GM18858 (cell line): ENCODE measurements around the gene GOLGA8B.
"Not testable (repeated sequence)": the region's sequence is repeated elsewhere in the genome, so short reads cannot be mapped to it uniquely, and the experiment has no call there.

Experiments used
- ATAC-seq: cut with Tn5 transposase; IDR thresholded peaks from one replicate; pipeline ENCODE4 v1.9.1; 2021; ENCODE audit not compliant: unreplicated experiment

The GOLGA8B gene

GRCh38 chr15:34583399-34584329 is at the start of gene GOLGA8B:
GOLGA8B (minus strand) TSS chr15:34583651; CDS start chr15:34535912, 47,739 bp downstream.
- peak; percentile 47 for ATAC-seq

- not testable (repeated sequence) for ATAC-seq
These were observed 49.7 kb upstream of the GOLGA8B start for GRCh38 chr15:34633165-34633564.

DNA sequence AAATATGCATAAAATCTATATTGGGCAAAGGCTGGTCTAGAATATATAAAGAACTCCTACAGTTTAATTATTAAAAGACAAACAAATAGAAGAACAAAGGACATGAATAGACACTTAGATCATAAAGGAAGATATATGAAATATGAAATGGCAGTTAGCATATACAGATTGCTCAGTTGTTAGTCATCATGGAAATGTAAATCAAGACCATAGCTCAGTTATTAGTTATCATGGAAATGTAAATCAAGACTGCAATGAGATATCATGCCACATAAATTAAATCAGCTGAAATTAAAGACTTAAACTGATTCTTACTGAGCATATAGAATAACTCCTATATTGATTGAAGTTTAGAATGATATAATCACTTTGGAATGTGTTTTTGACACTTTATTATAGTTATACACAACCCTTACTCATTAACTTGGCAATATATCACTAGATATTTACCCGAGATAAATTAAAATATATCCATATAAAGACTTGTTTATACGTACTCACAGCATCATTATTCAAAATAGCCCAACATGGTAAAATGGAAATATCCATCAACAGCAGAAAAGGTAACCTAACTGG is 45.2 kb upstream of the GOLGA8B start:
- no peak for ATAC-seq

DNA sequence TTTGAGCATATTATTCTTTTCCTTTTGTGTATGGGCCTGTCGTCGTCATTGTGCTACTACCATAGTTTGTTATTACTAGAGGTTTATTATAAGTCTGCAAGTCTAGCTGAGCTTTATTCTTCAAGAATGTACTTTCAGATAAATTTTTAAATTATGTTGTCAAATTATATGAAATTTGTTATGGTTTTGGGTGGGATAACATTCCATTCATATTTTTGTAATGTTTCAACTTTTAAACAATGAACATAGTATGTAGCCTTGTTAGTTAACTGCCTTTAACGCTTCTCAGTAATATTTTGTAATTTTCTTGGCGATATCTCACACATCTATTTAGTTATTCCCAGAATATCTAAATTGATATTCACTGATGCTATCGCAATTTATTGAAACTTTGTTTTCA is 41.6 kb upstream of the GOLGA8B start:
- no peak for ATAC-seq

DNA sequence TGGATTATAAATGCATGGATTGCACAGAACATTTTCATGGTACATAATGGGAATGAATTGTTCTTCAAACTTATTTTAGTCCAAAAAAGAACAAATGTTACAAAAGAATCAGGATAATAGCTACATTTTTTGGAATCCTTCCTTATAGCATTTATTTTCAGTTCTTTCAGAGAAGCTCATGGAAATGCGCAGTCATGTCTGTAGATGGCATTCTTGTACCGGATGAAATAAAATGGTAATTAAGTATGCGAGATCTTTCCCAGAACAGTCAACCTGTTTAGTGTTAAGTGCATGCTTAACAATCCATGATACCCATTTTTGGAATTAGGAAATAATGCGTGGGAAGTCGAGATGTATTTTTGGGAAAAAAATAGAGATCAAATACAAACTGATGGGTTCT is 38.2 kb upstream of the GOLGA8B start:
- ATAC-seq = no peak

DNA sequence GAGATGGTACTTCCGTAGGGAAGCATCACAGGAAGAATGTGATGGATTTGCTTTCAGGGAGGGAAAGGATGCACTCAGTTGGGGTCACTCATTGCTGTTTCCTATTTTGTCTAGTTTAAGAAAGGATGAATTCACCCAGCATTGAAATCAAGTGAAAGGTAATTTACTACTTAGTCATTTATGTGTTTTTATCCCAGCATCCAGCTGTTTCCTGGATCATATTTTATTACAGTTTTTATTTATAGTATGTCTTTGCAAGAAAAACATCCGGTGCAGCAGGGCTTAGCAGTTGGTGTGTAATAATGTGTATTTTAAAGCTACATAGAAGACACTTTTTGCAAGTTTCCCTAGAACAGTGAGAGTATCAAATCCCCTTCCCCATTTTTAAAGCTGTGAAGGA is 37.4 kb upstream of the GOLGA8B start:
- no peak for ATAC-seq

DNA sequence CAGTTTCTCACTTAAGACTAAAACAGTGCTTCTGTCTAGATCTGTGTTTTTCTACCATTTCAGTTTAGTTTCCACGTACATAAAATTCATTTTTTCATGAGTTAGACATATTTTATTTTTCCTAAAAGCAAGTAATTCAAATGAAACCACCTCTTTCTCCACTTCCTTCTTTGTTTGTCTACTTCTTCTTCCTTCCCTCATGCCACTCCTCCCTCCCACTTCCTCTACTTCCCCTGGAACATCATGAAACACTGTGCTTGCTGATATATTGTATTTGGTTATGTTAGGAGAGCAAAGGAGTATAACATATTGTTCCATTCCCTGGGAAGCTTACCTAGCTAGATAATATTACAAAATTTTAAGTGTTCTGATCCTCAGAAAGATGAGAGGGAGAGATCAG is 36.7 kb upstream of the GOLGA8B start:
- ATAC-seq = no peak

DNA sequence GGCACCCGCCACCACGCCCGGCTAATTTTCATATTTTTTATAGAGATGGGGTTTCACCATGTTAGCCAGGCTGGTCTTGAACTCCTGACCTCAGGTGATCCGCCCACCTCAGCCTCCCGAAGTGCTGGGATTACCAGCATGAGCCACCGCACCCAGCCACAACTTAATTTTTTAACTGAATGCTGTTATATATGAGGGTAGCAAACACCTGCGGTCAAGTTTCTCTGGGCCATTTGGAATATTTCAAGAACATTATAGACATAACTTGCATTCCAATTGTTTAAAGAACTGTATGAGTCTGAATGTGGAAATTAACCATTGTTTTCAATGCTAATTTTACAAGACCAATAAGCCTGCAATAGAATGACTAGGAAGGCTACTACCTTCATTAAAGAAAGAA is 35.7 kb upstream of the GOLGA8B start:
- ATAC-seq = no peak

GRCh38 chr15:34618073-34618472 is 34.6 kb upstream of the GOLGA8B start:
- ATAC-seq = no peak

DNA sequence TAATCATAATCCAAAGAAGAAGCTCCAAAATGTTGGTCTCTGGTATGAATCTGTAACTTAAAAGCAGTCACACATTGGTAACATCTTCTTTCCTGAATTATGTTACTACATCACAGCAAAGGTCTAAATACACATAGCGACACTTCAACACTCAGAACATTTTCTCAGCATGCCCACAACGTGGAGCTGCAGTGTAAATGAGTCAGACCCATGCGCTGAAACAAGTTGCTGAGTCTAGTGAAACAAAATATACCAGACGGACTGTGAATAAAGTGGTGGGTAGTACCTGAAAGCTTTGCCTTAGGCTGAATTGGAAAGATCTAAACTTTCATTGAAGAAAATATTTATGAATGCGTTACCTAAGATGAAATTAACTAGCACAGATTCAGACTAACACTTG is 33.2 kb upstream of the GOLGA8B start:
- no peak for ATAC-seq

DNA sequence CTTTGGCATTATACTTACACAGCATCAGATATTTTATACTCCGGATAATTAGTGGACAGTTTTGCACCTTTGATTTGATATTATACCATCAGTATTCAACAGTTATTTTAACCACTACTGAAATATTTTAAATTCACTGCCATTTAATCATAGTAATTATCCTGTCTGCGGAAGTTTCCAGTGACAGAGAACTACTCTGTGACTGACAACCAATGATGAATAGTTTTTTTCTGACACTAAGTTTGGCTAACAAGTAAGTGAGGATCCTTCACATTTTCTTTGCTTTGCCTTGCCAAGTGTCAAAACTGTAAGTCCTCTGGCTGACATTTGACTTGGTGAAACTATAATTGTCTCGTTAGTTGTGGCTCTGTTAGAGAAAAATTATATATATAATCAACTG is 30.5 kb upstream of the GOLGA8B start:
- ATAC-seq = no peak

DNA sequence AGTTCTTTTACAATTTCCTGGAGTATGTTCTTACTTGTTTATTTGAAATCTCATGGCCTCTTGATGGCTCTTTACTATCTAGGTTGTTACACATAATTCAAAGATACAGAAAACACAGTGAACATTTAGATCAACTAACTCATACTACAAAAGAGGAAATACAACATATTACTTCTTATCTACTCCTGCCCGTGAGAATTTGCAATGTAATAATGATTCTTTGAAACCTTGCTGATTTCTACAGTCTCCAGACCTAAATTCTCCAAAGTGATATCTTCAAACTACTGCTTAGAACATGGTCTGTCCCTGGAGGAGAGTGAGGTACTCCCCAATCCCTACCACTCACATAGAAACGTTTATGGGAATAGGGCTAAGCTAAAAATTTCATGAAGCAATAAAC is 29.9 kb upstream of the GOLGA8B start:
- ATAC-seq = no peak

DNA sequence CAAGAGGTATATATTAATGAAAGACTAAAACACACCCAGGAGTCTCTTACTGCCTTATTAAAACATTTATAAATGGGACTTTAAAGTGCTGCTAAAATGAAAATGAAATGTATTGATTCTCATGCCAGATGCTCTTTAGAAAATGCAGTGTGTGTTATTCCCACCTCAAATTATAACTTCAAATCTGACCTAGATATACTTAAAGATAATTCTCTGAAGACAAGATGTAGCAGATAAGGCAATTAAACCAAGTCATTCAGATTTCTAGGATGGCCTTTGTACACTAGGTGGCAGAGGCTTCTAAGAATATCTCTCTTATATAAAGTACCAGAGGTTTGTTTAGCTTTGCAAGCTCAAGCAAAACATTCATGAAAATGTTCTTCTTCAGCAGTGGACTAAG is 26.9 kb upstream of the GOLGA8B start:
- no peak for ATAC-seq

DNA sequence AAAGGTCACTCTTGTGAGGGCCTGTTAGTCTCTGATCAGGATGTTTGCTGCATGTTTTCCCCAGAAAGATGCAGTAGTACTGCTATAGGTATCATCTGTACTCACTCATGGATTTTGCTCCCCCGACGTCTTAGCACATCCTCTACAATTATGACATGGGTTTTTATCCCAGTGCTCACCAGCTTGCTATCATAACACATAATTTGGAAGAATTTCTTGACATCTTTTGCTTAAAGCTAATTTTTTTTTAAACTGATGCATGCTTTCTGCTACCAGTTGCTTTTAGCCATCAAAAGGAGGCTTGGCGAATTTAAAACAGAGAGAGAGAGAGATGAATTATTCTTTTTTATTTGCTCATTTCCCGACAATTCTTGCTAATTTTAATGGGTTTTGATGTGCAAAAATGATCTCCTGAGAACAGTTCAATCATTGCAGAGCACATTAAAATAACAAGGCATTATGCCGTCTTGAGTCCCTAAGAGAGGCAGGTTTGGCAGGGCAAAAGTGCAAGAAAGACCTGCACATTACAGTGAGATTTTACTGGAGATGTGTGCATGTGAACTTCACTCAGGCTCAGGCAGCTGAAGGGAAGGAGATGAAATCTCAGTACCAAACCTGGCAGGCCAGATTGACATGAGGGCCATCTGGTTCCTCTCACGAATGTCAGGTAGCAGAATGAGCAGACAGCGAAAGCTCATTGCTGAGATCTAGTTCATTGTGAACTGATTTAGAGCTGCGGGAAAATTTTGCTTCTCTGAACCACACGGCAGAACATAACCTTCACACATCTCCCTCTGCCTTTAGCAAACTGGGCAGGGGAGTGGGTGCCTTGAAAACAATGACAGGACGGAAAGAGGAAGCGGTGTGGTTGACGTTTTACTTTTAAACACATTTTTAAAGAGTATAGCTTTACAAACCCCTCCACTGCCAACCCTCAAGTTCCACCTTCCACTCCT is 25.9 kb upstream of the GOLGA8B start:
- ATAC-seq = peak; percentile 53

GRCh38 chr15:34608517-34608916 is 25.1 kb upstream of the GOLGA8B start:
- ATAC-seq = no peak

DNA sequence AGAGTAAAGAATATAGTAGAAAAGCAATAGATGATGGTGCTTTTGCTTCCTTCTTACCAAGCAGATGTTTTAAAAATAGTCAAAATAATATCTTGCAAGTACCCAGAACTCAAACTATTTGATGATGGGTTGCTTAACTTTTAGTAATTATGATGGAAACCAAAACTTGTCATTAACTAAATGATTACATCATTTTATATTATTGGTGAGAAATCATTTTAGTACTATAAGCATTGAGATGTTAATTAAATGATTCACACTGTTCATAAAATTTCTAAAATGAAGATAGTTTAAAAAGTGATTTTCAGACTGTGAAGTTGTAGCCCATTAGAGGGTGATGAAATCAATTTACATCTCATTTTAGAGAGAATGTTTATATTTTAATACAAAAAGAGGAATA is 24.4 kb upstream of the GOLGA8B start:
- ATAC-seq = no peak

- ATAC-seq = no peak
These were observed 23.1 kb upstream of the GOLGA8B start for GRCh38 chr15:34606545-34606944.

- ATAC-seq = no peak
These were observed 22.7 kb upstream of the GOLGA8B start for GRCh38 chr15:34606131-34606530.

DNA sequence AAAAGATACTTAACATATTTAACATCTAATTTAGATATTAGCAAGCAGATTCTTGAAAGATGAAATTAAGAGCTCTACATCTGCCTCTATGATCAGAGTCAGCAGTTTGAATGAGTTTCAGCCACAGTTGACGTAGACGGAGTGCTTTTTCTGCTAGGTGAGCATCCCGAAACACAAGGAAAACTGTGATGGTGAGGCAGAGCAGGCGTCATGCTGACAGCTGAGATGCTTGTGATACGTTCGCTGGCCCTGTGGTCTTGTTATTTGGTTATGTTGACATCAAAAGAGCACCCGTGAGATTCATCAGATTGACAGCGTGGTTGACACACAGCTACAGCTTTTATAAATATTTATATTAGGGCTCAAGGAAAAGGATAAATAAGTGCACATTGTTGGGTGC is 19.6 kb upstream of the GOLGA8B start:
- ATAC-seq = no peak

- ATAC-seq = no peak
These were observed 17.5 kb upstream of the GOLGA8B start for GRCh38 chr15:34600923-34601322.

DNA sequence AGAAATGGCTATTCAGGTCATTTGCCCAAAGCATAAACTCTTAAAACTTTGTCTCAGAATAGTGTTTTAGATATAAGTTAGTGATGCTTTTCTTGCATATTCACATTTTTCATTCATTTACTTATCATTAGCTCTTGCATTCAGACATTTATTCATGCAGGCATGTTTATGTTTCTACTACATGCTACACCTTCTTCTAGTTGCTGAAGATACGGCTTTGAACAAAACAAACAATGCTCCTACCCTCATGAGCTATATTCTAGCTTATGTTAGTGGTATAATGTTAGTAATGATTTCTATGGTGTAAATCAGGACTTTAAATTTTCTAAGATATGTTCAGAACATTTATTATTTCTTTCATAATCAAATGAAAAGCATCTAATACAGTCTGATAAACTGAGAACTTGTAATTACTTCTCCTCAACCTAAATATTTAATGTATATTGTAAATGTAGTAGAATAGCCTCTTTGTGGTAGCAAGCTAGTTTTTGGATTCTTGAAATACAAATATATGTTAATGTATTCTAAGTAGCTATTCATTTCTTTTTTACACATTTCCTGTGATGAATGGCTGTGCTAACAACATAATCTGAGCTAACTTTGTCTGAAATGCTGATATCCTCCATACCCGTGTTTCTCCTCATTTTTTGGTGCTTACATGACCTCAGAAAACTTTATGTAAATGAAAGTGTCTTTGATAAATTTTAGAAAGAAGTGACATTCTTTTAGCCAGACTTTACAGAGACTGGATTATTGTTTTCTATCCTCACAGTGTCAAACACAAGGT is 15.5 kb upstream of the GOLGA8B start:
- no peak for ATAC-seq
